Measurements from ENCODE around the gene MAPRE3. TPM values are rescaled to one million over a fixed set of nuclear protein-coding genes. Genes with fewer than 3 reads are reported as not detected.

MAPRE3 gene
- total RNA-seq, 5 donors from 2014 or later (not counting 1 experiment from before 2014, with no cell fraction given), result 4.0 to 5.1 (median 4.7) TPM

- Histone ChIP-seq H3K36me3 (ENCODE audit: control insufficient read depth in 2 of 2, extremely low read depth in 1 of 2, insufficient read depth in 1 of 2, low read length in 1 of 2) (no peaks in the 10 kb centered on the region), H3K4me1 (ENCODE audit: control insufficient read depth in 1 of 2, extremely low read depth in 1 of 2, insufficient read depth in 2 of 2, low read length in 2 of 2) (peaks cover 0 to 5% of the 10 kb centered on the region in 2 experiments), H3K4me3 (ENCODE audit: control insufficient read depth in 1 of 2, extremely low read depth in 1 of 2, low read length in 1 of 2) (no peak overlapping the region), H3K27ac (ENCODE audit: low read length) (no peak overlapping the region), H3K9me3 (no peaks in the 10 kb centered on the region), H3K27me3 (replicated peaks in 1 of 2; ENCODE audit: control insufficient read depth in 2 of 2, extremely low read depth in 1 of 2, insufficient read depth in 2 of 2, low read length in 1 of 2) (peaks cover 0 to 31% of the 10 kb centered on the region in 2 experiments)
- ChIA-PET POLR2A (no interaction called here), CTCF (no interaction called here)
- DNase-seq (no peak), ATAC-seq (replicated peaks in 1 of 4) (no peak)
- no peak overlapping the region for H3K27ac Mint-ChIP-seq
- no peaks in the 10 kb centered on the region for H3K4me1 Mint-ChIP-seq
- peaks cover 14 to 42% of the 10 kb centered on the region in 2 donors for H3K27me3 Mint-ChIP-seq
- H3K9me3 Mint-ChIP-seq, result no peaks in the 10 kb centered on the region
- H3K36me3 Mint-ChIP-seq, result no peaks in the 10 kb centered on the region
- no CpG with 5 or more reads among the region's 3 CpGs for WGBS (ENCODE audit: insufficient coverage)
- no peak overlapping the region for H3K4me3 Mint-ChIP-seq
These were observed 13.4 kb upstream of the MAPRE3 start for GRCh38 chr2:26957041-26957440.

- Mint-ChIP-seq H3K4me1 (no peaks in the 10 kb centered on the region), H3K36me3 (no peaks in the 10 kb centered on the region), H3K27ac (no peak overlapping the region), H3K27me3 (peaks cover 14 to 42% of the 10 kb centered on the region in 2 donors), H3K9me3 (no peaks in the 10 kb centered on the region), H3K4me3 (no peak overlapping the region)
- peaks cover 0 to 29% of the 10 kb centered on the region in 2 experiments for H3K27me3 ChIP-seq (replicated peaks in 1 of 2; ENCODE audit: control insufficient read depth in 2 of 2, extremely low read depth in 1 of 2, insufficient read depth in 2 of 2, low read length in 1 of 2)
- H3K27ac ChIP-seq (ENCODE audit: low read length), result no peak overlapping the region
- DNase-seq, result no peak
- H3K4me1 ChIP-seq (ENCODE audit: control insufficient read depth in 1 of 2, extremely low read depth in 1 of 2, insufficient read depth in 2 of 2, low read length in 2 of 2), result peaks cover 0 to 5% of the 10 kb centered on the region in 2 experiments
- no peaks in the 10 kb centered on the region for H3K36me3 ChIP-seq (ENCODE audit: control insufficient read depth in 2 of 2, extremely low read depth in 1 of 2, insufficient read depth in 1 of 2, low read length in 1 of 2)
- no peaks in the 10 kb centered on the region for H3K9me3 ChIP-seq
- WGBS (ENCODE audit: insufficient coverage), result no CpG with 5 or more reads among the region's 3 CpGs
- ATAC-seq (replicated peaks in 1 of 4), result no peak
- POLR2A ChIA-PET, result no interaction called here
- CTCF ChIA-PET, result interaction anchor here in 1 of 2 donors (0.6 kb wide), 1 partner anchor 158 kb away, joined by 4 read pairs; no protein-coding TSS in a partner anchor
- no peak overlapping the region for H3K4me3 ChIP-seq (ENCODE audit: control insufficient read depth in 1 of 2, extremely low read depth in 1 of 2, low read length in 1 of 2)
These were observed 12.9 kb upstream of the MAPRE3 start for GRCh38 chr2:26957534-26957933.

GRCh38 chr2:26959331-26959730, 11.1 kb upstream of the MAPRE3 start:
- Histone ChIP-seq H3K9me3 (no peaks in the 10 kb centered on the region), H3K4me3 (ENCODE audit: control insufficient read depth in 1 of 2, extremely low read depth in 1 of 2, low read length in 1 of 2) (no peak overlapping the region), H3K27ac (ENCODE audit: low read length) (no peak overlapping the region), H3K27me3 (replicated peaks in 1 of 2; ENCODE audit: control insufficient read depth in 2 of 2, extremely low read depth in 1 of 2, insufficient read depth in 2 of 2, low read length in 1 of 2) (peaks cover 0 to 31% of the 10 kb centered on the region in 2 experiments), H3K4me1 (ENCODE audit: control insufficient read depth in 1 of 2, extremely low read depth in 1 of 2, insufficient read depth in 2 of 2, low read length in 2 of 2) (peaks cover 0 to 5% of the 10 kb centered on the region in 2 experiments), H3K36me3 (ENCODE audit: control insufficient read depth in 2 of 2, extremely low read depth in 1 of 2, insufficient read depth in 1 of 2, low read length in 1 of 2) (no peaks in the 10 kb centered on the region)
- H3K9me3 Mint-ChIP-seq, result no peaks in the 10 kb centered on the region
- H3K36me3 Mint-ChIP-seq, result no peaks in the 10 kb centered on the region
- H3K27me3 Mint-ChIP-seq, result peaks cover 14 to 38% of the 10 kb centered on the region in 2 donors
- WGBS (ENCODE audit: insufficient coverage), result 100% methylated on average over 1 of the region's 2 CpGs
- ChIA-PET POLR2A (no interaction called here), CTCF (interaction anchor here (0.6 to 4.6 kb wide), 10 partner anchors 10 to 943 kb away, joined by 3 to 40 read pairs (median 3); no protein-coding TSS in a partner anchor)
- ATAC-seq (replicated peaks in 1 of 4), result no peak
- DNase-seq, result no peak
- no peak overlapping the region for H3K27ac Mint-ChIP-seq
- no peaks in the 10 kb centered on the region for H3K4me1 Mint-ChIP-seq
- H3K4me3 Mint-ChIP-seq, result no peak overlapping the region

- Histone ChIP-seq H3K9me3 (no peaks in the 10 kb centered on the region), H3K36me3 (ENCODE audit: control insufficient read depth in 2 of 2, extremely low read depth in 1 of 2, insufficient read depth in 1 of 2, low read length in 1 of 2) (no peaks in the 10 kb centered on the region), H3K4me1 (ENCODE audit: control insufficient read depth in 1 of 2, extremely low read depth in 1 of 2, insufficient read depth in 2 of 2, low read length in 2 of 2) (peaks cover 0 to 5% of the 10 kb centered on the region in 2 experiments), H3K4me3 (ENCODE audit: control insufficient read depth in 1 of 2, extremely low read depth in 1 of 2, low read length in 1 of 2) (no peak overlapping the region), H3K27ac (ENCODE audit: low read length) (no peak overlapping the region), H3K27me3 (replicated peaks in 1 of 2; ENCODE audit: control insufficient read depth in 2 of 2, extremely low read depth in 1 of 2, insufficient read depth in 2 of 2, low read length in 1 of 2) (peaks cover 0 to 39% of the 10 kb centered on the region in 2 experiments)
- H3K9me3 Mint-ChIP-seq, result no peaks in the 10 kb centered on the region
- ChIA-PET CTCF (interaction anchor here in 1 of 2 donors (0.8 to 1.3 kb wide), 4 partner anchors 52 to 340 kb away, joined by 3 to 4 read pairs (median 3); no protein-coding TSS in a partner anchor), POLR2A (no interaction called here)
- H3K27ac Mint-ChIP-seq, result no peak overlapping the region
- peaks cover 26 to 36% of the 10 kb centered on the region in 2 donors for H3K27me3 Mint-ChIP-seq
- ATAC-seq (replicated peaks in 1 of 4) (no peak), DNase-seq (no peak)
- WGBS (ENCODE audit: insufficient coverage), result no CpG with 5 or more reads among the region's 3 CpGs
- H3K36me3 Mint-ChIP-seq, result no peaks in the 10 kb centered on the region
- no peak overlapping the region for H3K4me3 Mint-ChIP-seq
- H3K4me1 Mint-ChIP-seq, result peaks cover 6 to 12% (median 9%) of the 10 kb centered on the region in 3 donors
These were observed 5.8 kb upstream of the MAPRE3 start for GRCh38 chr2:26964446-26965130.

- POLR2A ChIA-PET, result no interaction called here
- no peak overlapping the region for H3K27ac Mint-ChIP-seq
- WGBS (ENCODE audit: insufficient coverage), result no CpG with 5 or more reads among the region's 3 CpGs
These were observed 2.4 kb upstream of the MAPRE3 start for GRCh38 chr2:26968001-26968400.

GRCh38 chr2:26969077-26969844, 1.2 kb upstream of the MAPRE3 start:
- WGBS (ENCODE audit: insufficient coverage), result 65% methylated on average over 4 of the region's 10 CpGs
- H3K4me3 ChIP-seq (ENCODE audit: control insufficient read depth in 1 of 2, extremely low read depth in 1 of 2, low read length in 1 of 2), result no peak overlapping the region

More at GRCh38 chr2:26968001-26968400, 2.4 kb upstream of the MAPRE3 start:
- CTCF ChIA-PET, result interaction anchor here in 1 of 2 donors (0.6 to 1.3 kb wide), 3 partner anchors 31 to 1599 kb away, joined by 3 to 5 read pairs (median 3); no protein-coding TSS in a partner anchor
- no peak overlapping the region for H3K4me3 Mint-ChIP-seq
- H3K36me3 ChIP-seq (ENCODE audit: control insufficient read depth in 2 of 2, extremely low read depth in 1 of 2, insufficient read depth in 1 of 2, low read length in 1 of 2), result no peaks in the 10 kb centered on the region
- H3K4me3 ChIP-seq (ENCODE audit: control insufficient read depth in 1 of 2, extremely low read depth in 1 of 2, low read length in 1 of 2), result no peak overlapping the region
- peaks cover 23 to 26% of the 10 kb centered on the region in 2 donors for H3K27me3 Mint-ChIP-seq
- peaks cover 20 to 30% (median 23%) of the 10 kb centered on the region in 3 donors for H3K4me1 Mint-ChIP-seq
- DNase-seq, result no peak
- no peak overlapping the region for H3K27ac ChIP-seq (ENCODE audit: low read length)
- no peaks in the 10 kb centered on the region for H3K9me3 Mint-ChIP-seq
- H3K4me1 ChIP-seq (ENCODE audit: control insufficient read depth in 1 of 2, extremely low read depth in 1 of 2, insufficient read depth in 2 of 2, low read length in 2 of 2), result peaks cover 0 to 16% of the 10 kb centered on the region in 2 experiments
- H3K9me3 ChIP-seq, result no peaks in the 10 kb centered on the region
- peaks cover 0 to 24% of the 10 kb centered on the region in 2 experiments for H3K27me3 ChIP-seq (replicated peaks in 1 of 2; ENCODE audit: control insufficient read depth in 2 of 2, extremely low read depth in 1 of 2, insufficient read depth in 2 of 2, low read length in 1 of 2)
- no peak for ATAC-seq (replicated peaks in 1 of 4)
- H3K36me3 Mint-ChIP-seq, result no peaks in the 10 kb centered on the region

More at GRCh38 chr2:26969077-26969844, 1.2 kb upstream of the MAPRE3 start:
- no peak overlapping the region for H3K27ac ChIP-seq (ENCODE audit: low read length)
- peak overlapping the region; percentile 69 to 92 (median 75) for H3K4me3 Mint-ChIP-seq
- ChIA-PET CTCF (interaction anchor here (0.6 to 1.3 kb wide), 5 partner anchors 10 to 200 kb away, joined by 3 to 5 read pairs (median 3); no protein-coding TSS in a partner anchor), POLR2A (interaction anchor here in 1 of 2 donors (0.5 kb wide), 2 partner anchors 102 to 310 kb away, joined by 4 to 11 read pairs; no protein-coding TSS in a partner anchor)
- DNase-seq (no peak), ATAC-seq (replicated peaks in 1 of 4) (no peak)
- H3K9me3 Mint-ChIP-seq, result no peaks in the 10 kb centered on the region
- H3K9me3 ChIP-seq, result no peaks in the 10 kb centered on the region
- no peaks in the 10 kb centered on the region for H3K36me3 Mint-ChIP-seq
- peaks cover 0 to 20% of the 10 kb centered on the region in 2 experiments for H3K27me3 ChIP-seq (replicated peaks in 1 of 2; ENCODE audit: control insufficient read depth in 2 of 2, extremely low read depth in 1 of 2, insufficient read depth in 2 of 2, low read length in 1 of 2)
- no peak overlapping the region for H3K27ac Mint-ChIP-seq
- no peaks in the 10 kb centered on the region for H3K36me3 ChIP-seq (ENCODE audit: control insufficient read depth in 2 of 2, extremely low read depth in 1 of 2, insufficient read depth in 1 of 2, low read length in 1 of 2)
- peaks cover 20 to 30% (median 23%) of the 10 kb centered on the region in 3 donors for H3K4me1 Mint-ChIP-seq
- peaks cover 0 to 16% of the 10 kb centered on the region in 2 experiments for H3K4me1 ChIP-seq (ENCODE audit: control insufficient read depth in 1 of 2, extremely low read depth in 1 of 2, insufficient read depth in 2 of 2, low read length in 2 of 2)
- peaks cover 23% of the 10 kb centered on the region in 2 donors for H3K27me3 Mint-ChIP-seq
